ENCODE data around the gene MESP1. TPM values are rescaled to one million over a fixed set of nuclear protein-coding genes. Genes with fewer than 3 reads are reported as not detected.

Gene MESP1
- polyA plus RNA-seq, 1 donor from 2014 or later, result 4.8 TPM

DNA sequence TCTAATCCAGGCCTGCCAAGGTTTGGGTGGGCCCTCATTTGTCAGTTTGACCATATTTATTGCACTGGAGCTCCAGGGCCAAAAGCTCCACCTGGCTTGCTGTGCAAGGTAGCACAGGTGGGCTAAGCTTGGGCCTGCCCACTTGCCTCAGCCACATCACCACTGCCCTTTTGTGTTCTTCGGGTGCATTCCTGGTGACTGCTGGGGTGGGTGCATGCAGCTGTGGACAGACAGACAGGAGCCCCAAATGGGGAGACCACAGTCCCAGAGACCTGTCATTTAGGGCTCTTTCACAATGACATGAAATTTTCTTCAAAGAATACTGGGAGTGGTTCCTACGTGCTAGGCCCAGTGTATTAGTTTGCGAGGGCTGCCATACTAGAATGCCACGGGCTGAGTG lies 27.8 kb upstream of the MESP1 start:
- no peaks in the 10 kb centered on the region for H3K79me2 ChIP-seq (replicated peaks; ENCODE audit: insufficient read depth, low read length)
- no peaks in the 10 kb centered on the region for H3K36me3 ChIP-seq (ENCODE audit: insufficient read depth, low read length)
- no peak overlapping the region for H3K4me3 ChIP-seq (ENCODE audit: low read length)
- no peak overlapping the region for H3K27ac ChIP-seq (ENCODE audit: low read length)
- H4K20me1 ChIP-seq (ENCODE audit: insufficient read depth), result no peaks in the 10 kb centered on the region
- no peak overlapping the region for H3K9ac ChIP-seq (ENCODE audit: low read length)
- no peaks in the 10 kb centered on the region for H3K9me2 ChIP-seq (ENCODE audit: insufficient read depth, low read length)
- H3F3A ChIP-seq (ENCODE audit: insufficient read depth, low read length, poor library complexity, severe bottlenecking), result no peaks in the 10 kb centered on the region
- no peak overlapping the region for H2AFZ ChIP-seq (ENCODE audit: low read depth, low read length)
- TF ChIP-seq SMC3 (conservative IDR thresholded peaks at IDR 0.05; ENCODE audit: poor library complexity), result no peak
- no peak for TF ChIP-seq MXI1 (conservative IDR thresholded peaks at IDR 0.05; ENCODE audit: poor library complexity, severe bottlenecking)
- no peak for TF ChIP-seq TAF1 (IDR thresholded peaks at IDR 0.05; ENCODE audit: low read depth)
- TF ChIP-seq, protein P1, sequence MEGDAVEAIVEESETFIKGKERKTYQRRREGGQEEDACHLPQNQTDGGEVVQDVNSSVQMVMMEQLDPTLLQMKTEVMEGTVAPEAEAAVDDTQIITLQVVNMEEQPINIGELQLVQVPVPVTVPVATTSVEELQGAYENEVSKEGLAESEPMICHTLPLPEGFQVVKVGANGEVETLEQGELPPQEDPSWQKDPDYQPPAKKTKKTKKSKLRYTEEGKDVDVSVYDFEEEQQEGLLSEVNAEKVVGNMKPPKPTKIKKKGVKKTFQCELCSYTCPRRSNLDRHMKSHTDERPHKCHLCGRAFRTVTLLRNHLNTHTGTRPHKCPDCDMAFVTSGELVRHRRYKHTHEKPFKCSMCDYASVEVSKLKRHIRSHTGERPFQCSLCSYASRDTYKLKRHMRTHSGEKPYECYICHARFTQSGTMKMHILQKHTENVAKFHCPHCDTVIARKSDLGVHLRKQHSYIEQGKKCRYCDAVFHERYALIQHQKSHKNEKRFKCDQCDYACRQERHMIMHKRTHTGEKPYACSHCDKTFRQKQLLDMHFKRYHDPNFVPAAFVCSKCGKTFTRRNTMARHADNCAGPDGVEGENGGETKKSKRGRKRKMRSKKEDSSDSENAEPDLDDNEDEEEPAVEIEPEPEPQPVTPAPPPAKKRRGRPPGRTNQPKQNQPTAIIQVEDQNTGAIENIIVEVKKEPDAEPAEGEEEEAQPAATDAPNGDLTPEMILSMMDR (IDR thresholded peaks at IDR 0.05; ENCODE audit: poor library complexity, severe bottlenecking), result no peak
- no peak for TF ChIP-seq POLR2AphosphoS5 (IDR thresholded peaks at IDR 0.05)
- no peak for TF ChIP-seq EZH2 (IDR thresholded peaks at IDR 0.05; ENCODE audit: borderline replicate concordance, insufficient read depth, low read length, poor library complexity, severe bottlenecking)
- TF ChIP-seq EP300 (conservative IDR thresholded peaks at IDR 0.05; ENCODE audit: poor library complexity, severe bottlenecking), result no peak
- no peak for TF ChIP-seq RAD21 (conservative IDR thresholded peaks at IDR 0.05)
- TF ChIP-seq, protein P2, sequence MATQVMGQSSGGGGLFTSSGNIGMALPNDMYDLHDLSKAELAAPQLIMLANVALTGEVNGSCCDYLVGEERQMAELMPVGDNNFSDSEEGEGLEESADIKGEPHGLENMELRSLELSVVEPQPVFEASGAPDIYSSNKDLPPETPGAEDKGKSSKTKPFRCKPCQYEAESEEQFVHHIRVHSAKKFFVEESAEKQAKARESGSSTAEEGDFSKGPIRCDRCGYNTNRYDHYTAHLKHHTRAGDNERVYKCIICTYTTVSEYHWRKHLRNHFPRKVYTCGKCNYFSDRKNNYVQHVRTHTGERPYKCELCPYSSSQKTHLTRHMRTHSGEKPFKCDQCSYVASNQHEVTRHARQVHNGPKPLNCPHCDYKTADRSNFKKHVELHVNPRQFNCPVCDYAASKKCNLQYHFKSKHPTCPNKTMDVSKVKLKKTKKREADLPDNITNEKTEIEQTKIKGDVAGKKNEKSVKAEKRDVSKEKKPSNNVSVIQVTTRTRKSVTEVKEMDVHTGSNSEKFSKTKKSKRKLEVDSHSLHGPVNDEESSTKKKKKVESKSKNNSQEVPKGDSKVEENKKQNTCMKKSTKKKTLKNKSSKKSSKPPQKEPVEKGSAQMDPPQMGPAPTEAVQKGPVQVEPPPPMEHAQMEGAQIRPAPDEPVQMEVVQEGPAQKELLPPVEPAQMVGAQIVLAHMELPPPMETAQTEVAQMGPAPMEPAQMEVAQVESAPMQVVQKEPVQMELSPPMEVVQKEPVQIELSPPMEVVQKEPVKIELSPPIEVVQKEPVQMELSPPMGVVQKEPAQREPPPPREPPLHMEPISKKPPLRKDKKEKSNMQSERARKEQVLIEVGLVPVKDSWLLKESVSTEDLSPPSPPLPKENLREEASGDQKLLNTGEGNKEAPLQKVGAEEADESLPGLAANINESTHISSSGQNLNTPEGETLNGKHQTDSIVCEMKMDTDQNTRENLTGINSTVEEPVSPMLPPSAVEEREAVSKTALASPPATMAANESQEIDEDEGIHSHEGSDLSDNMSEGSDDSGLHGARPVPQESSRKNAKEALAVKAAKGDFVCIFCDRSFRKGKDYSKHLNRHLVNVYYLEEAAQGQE (IDR thresholded peaks at IDR 0.05; ENCODE audit: borderline replicate concordance), result no peak
- H3K4me2 ChIP-seq (ENCODE audit: low read length), result no peak overlapping the region
- no peaks in the 10 kb centered on the region for H3K9me3 ChIP-seq (ENCODE audit: low read length)
- peaks cover 3% of the 10 kb centered on the region for H3K27me3 ChIP-seq (ENCODE audit: insufficient read depth, low read depth, low read length)

DNA sequence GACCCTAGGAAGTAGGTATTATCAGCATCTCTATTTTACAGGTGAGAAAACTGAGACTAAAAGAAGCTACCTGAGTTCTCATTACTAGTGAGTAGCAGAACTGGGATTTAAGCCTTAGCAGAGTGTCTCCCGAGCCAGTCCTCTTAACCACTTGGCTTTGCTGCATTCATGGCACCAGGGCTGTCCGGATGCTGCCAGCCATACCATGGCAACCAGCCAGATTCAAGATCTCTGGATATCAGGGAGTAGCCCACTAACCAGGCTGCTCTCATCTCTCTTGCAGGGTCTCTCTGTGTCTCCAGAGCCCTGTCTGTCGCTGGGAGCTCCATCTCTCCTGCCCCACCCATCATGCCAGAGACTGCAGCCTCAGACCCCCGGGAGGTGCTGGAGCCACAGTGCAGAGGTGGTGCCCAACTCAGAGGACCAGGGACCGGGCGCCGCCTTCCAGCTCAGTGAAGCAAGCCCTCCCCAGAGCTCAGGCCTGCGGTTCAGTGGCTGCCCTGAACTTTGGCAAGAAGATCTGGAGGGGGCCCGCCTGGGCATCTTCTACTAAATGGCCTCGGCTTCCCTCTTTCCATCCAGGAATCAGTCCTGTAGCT lies 26.8 kb upstream of the MESP1 start:
- H4K20me1 ChIP-seq (ENCODE audit: insufficient read depth), result no peaks in the 10 kb centered on the region
- no peak overlapping the region for H2AFZ ChIP-seq (ENCODE audit: low read depth, low read length)
- no peaks in the 10 kb centered on the region for H3K9me2 ChIP-seq (ENCODE audit: insufficient read depth, low read length)
- no peak overlapping the region for H3K4me2 ChIP-seq (ENCODE audit: low read length)
- no peak overlapping the region for H3K9ac ChIP-seq (ENCODE audit: low read length)
- TF ChIP-seq, protein P1 (IDR thresholded peaks at IDR 0.05; ENCODE audit: poor library complexity, severe bottlenecking), result no peak
- TF ChIP-seq, protein P2 (IDR thresholded peaks at IDR 0.05; ENCODE audit: borderline replicate concordance), result no peak
- peaks cover 3% of the 10 kb centered on the region for H3K27me3 ChIP-seq (ENCODE audit: insufficient read depth, low read depth, low read length)
- no peaks in the 10 kb centered on the region for H3K9me3 ChIP-seq (ENCODE audit: low read length)
- H3K36me3 ChIP-seq (ENCODE audit: insufficient read depth, low read length), result no peaks in the 10 kb centered on the region
- no peak overlapping the region for H3K4me3 ChIP-seq (ENCODE audit: low read length)
- H3K27ac ChIP-seq (ENCODE audit: low read length), result no peak overlapping the region
- no peaks in the 10 kb centered on the region for H3K79me2 ChIP-seq (replicated peaks; ENCODE audit: insufficient read depth, low read length)
- no peaks in the 10 kb centered on the region for H3F3A ChIP-seq (ENCODE audit: insufficient read depth, low read length, poor library complexity, severe bottlenecking)

Data from neural cell (in vitro differentiated cells).